Uterus (tissue), 2 donors: ENCODE measurements around the gene HDAC8.

Experiments
- POLR2A ChIP-seq, 2 donors: fragments of 450-650 bp; IDR thresholded peaks; one replicate each; pipeline ENCODE4 v1.6.1; 2016; ENCODE audit warnings: antibody characterized with exemption in 2 of 2, mild to moderate bottlenecking in 1 of 2, moderate library complexity in 1 of 2
- TF ChIP-seq, protein P1 (sequence below), 4 experiments: fragments of 200-600 bp in 2 of 4; fragments of 450-650 bp in 2 of 4; sonication (generic) in 2 of 4; IDR thresholded peaks; one replicate each; pipeline ENCODE4 v1.5.1; 2016 to 2019; ENCODE audit warnings: antibody characterized with exemption in 4 of 4, mild to moderate bottlenecking in 2 of 4, moderate library complexity in 1 of 4

DNA sequence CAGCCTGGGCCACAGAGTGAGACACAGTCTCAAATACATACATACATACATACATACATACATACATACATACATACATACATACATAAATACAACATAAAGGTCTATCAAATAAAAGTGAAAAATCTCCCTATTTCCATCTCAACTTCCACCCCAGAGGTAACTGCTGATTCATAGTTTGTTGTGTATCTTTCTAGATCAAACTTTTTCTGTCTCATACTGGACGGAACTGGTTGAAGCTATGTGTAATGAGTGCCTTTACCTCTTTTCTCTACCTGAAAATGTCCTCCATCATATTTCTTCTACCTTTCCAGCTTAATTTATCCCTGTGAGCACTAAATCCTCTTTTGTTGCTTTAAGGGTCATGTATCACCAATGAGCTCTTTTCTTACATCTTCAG is 102.5 kb downstream of the HDAC8 start:
- TF ChIP-seq, protein P1, sequence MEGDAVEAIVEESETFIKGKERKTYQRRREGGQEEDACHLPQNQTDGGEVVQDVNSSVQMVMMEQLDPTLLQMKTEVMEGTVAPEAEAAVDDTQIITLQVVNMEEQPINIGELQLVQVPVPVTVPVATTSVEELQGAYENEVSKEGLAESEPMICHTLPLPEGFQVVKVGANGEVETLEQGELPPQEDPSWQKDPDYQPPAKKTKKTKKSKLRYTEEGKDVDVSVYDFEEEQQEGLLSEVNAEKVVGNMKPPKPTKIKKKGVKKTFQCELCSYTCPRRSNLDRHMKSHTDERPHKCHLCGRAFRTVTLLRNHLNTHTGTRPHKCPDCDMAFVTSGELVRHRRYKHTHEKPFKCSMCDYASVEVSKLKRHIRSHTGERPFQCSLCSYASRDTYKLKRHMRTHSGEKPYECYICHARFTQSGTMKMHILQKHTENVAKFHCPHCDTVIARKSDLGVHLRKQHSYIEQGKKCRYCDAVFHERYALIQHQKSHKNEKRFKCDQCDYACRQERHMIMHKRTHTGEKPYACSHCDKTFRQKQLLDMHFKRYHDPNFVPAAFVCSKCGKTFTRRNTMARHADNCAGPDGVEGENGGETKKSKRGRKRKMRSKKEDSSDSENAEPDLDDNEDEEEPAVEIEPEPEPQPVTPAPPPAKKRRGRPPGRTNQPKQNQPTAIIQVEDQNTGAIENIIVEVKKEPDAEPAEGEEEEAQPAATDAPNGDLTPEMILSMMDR (IDR thresholded peaks at IDR 0.05): no peak
- no peak for TF ChIP-seq POLR2A (IDR thresholded peaks at IDR 0.05)
